NT2/D1 (cell line): ENCODE data around the gene FOS.

Source experiments
- SUZ12 ChIP-seq: IDR thresholded peaks from 2 replicates; pipeline ENCODE4 v1.6.1; 2011; ENCODE audit not compliant: insufficient read length, insufficient read depth; ENCODE audit errors: extremely low read depth
- YY1 ChIP-seq: IDR thresholded peaks from 2 replicates; pipeline ENCODE4 v1.6.1; 2011; ENCODE audit not compliant: insufficient read length, insufficient read depth
- ZNF274 ChIP-seq: IDR thresholded peaks from 2 replicates; pipeline ENCODE4 v1.6.1; 2011; ENCODE audit warnings: mild to moderate bottlenecking, low read depth, low read length

GRCh38 chr14:75274050-75274898 lies 4.4 kb upstream of the FOS start:
- TF ChIP-seq SUZ12: no peak
- TF ChIP-seq YY1: no peak
- no peak for TF ChIP-seq ZNF274
